ENCODE measurements around the gene LSG1. TPM values are rescaled to one million over a fixed set of nuclear protein-coding genes. Genes with fewer than 3 reads are reported as not detected.
"Not testable (repeated sequence)": the region's sequence is repeated elsewhere in the genome, so short reads cannot be mapped to it uniquely, and the experiment has no call there.

LSG1 gene
- polyA plus RNA-seq, 1 experiment: 23.9 TPM

DNA sequence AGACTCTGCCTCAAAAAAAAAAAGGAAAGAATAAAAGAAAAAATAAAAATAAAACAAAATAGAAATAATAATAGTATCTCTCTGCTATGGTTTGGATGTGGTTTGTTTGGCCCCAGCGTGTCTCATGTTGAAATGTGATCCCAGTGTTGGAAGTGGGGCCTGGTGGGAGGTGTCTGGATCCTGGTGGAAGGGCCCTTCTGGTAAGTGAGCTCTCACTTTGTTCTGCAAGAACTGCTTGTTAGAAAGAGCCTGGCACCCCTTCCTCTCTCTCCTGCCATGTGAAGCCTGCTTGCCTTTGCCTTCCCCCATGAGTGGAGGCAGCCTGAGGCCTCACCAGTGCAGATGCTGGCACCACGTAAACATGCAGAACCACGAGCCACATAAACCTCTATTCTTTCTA, 65.0 kb downstream of the LSG1 start:
- POLR2A ChIA-PET: no interaction called here
- Histone ChIP-seq H3K36me3 (ENCODE audit: control insufficient read depth, insufficient read depth, low read length) (peaks cover 4% of the 10 kb centered on the region), H3K27me3 (ENCODE audit: control insufficient read depth, insufficient read depth, low read length) (no peaks in the 10 kb centered on the region), H3K4me3 (ENCODE audit: low read depth, low read length) (no peak overlapping the region)
- DNase-seq (ENCODE audit: low read depth): no peak
- CTCF ChIA-PET: no interaction called here
- TF ChIP-seq, protein P1, sequence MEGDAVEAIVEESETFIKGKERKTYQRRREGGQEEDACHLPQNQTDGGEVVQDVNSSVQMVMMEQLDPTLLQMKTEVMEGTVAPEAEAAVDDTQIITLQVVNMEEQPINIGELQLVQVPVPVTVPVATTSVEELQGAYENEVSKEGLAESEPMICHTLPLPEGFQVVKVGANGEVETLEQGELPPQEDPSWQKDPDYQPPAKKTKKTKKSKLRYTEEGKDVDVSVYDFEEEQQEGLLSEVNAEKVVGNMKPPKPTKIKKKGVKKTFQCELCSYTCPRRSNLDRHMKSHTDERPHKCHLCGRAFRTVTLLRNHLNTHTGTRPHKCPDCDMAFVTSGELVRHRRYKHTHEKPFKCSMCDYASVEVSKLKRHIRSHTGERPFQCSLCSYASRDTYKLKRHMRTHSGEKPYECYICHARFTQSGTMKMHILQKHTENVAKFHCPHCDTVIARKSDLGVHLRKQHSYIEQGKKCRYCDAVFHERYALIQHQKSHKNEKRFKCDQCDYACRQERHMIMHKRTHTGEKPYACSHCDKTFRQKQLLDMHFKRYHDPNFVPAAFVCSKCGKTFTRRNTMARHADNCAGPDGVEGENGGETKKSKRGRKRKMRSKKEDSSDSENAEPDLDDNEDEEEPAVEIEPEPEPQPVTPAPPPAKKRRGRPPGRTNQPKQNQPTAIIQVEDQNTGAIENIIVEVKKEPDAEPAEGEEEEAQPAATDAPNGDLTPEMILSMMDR (IDR thresholded peaks at IDR 0.05; ENCODE audit: insufficient read depth, low read depth, low read length): no peak

DNA sequence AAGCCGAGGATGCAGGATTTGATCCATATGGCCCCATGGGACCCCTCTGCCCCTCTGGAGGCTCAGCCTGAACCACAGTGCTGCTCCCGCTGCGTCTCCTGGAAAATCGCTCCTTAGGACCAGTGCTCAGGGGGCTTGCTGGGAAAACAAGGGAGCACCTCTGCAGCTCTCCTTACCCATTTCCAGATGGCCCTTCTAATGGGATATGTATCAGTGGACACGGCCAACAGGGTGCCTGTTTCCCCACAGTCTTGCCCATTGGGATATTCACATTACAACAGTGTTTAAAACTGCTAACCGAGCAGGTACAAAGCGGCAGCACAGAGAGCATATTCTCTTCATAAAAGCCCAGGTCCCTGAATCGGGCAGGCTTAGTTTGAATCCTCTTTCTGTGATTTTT, 65.8 kb downstream of the LSG1 start:
- POLR2A ChIA-PET: no interaction called here
- no peak overlapping the region for H3K4me3 ChIP-seq (ENCODE audit: low read depth, low read length)
- TF ChIP-seq, protein P1 (IDR thresholded peaks at IDR 0.05; ENCODE audit: insufficient read depth, low read depth, low read length): no peak
- no peaks in the 10 kb centered on the region for H3K27me3 ChIP-seq (ENCODE audit: control insufficient read depth, insufficient read depth, low read length)
- no peak for DNase-seq (ENCODE audit: low read depth)
- CTCF ChIA-PET: interaction anchor here (1.4 to 2.0 kb wide), 2 partner anchors 12 to 18 kb away, joined by 5 to 9 read pairs; no protein-coding TSS in a partner anchor
- H3K36me3 ChIP-seq (ENCODE audit: control insufficient read depth, insufficient read depth, low read length): peaks cover 4% of the 10 kb centered on the region

DNA sequence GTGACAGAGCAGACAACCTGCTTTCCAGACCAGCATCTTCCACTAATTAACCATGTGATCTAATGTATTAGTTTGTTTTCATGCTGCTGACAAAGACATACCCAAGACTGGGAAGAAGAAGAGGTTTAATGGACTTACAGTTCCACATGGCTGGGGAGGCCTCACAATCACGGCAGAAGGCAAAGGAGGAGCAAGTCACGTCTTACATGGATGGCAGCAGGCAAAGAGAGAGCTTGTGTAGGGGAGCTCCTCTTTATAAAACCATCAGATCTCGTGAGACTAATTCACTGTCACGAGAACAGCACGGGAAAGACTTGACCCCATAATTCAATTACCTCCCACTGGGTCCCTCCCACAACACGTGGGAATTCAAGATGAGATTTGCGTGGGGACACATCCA, 66.7 kb downstream of the LSG1 start:
- POLR2A ChIA-PET; DNase-seq (ENCODE audit: low read depth); H3K36me3 ChIP-seq (ENCODE audit: control insufficient read depth, insufficient read depth, low read length); H3K4me3 ChIP-seq (ENCODE audit: low read depth, low read length); H3K27me3 ChIP-seq (ENCODE audit: control insufficient read depth, insufficient read depth, low read length): not testable (repeated sequence)
- CTCF ChIA-PET: interaction anchor here (0.6 to 2.2 kb wide), 7 partner anchors 10 to 185 kb away, joined by 3 to 9 read pairs (median 4); no protein-coding TSS in a partner anchor

DNA sequence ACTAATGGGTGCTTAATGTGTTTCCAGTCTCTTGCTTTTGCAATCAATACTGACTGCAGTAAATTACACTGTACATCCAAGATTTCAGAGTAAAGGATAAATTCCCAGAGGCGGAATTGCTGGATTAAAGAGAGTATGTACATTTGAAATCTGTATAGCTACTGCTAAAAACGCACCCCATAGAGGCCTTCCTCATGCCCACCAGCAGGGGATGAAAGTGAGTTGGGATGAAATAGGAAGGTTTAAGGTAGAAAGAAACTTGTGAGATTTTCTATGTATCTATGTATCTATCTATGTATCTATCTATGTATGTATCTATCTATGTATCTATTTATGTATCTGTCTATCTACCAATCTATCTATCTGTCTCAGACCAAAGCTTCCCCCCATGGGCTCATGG, 67.2 kb downstream of the LSG1 start:
- peaks cover 4% of the 10 kb centered on the region for H3K36me3 ChIP-seq (ENCODE audit: control insufficient read depth, insufficient read depth, low read length)
- H3K4me3 ChIP-seq (ENCODE audit: low read depth, low read length): no peak overlapping the region
- ChIA-PET CTCF (interaction anchor here (0.6 to 2.2 kb wide), 7 partner anchors 10 to 184 kb away, joined by 3 to 9 read pairs (median 4); no protein-coding TSS in a partner anchor), POLR2A (no interaction called here)
- no peak for DNase-seq (ENCODE audit: low read depth)
- TF ChIP-seq, protein P1 (IDR thresholded peaks at IDR 0.05; ENCODE audit: insufficient read depth, low read depth, low read length): peak; percentile 44
- no peaks in the 10 kb centered on the region for H3K27me3 ChIP-seq (ENCODE audit: control insufficient read depth, insufficient read depth, low read length)

DNA sequence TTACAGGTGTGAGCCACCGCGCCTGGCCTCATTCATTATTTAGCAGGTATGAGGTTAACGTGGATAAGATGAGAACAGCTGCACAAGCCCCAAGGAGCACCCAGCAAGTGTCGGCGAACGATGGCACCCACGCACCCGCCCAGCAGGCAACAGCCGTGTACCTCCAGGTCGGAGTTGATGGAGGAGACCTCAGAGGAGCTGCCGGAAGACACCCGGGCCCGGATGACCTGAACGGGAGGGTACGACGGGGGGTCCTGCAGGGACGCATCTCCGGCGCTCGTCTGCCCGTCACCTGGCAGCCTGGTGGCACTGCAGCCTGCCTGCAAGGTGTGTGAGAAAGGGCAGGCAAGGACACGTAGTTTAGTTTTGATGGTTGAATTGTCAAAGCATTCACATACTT, 67.9 kb downstream of the LSG1 start:
- H3K27me3 ChIP-seq (ENCODE audit: control insufficient read depth, insufficient read depth, low read length): no peaks in the 10 kb centered on the region
- H3K36me3 ChIP-seq (ENCODE audit: control insufficient read depth, insufficient read depth, low read length): peaks cover 4% of the 10 kb centered on the region
- ChIA-PET CTCF (interaction anchor here (1.1 to 2.2 kb wide), 5 partner anchors 10 to 184 kb away, joined by 3 to 9 read pairs (median 3); no protein-coding TSS in a partner anchor), POLR2A (no interaction called here)
- DNase-seq (ENCODE audit: low read depth): no peak
- TF ChIP-seq, protein P1 (IDR thresholded peaks at IDR 0.05; ENCODE audit: insufficient read depth, low read depth, low read length): no peak
- H3K4me3 ChIP-seq (ENCODE audit: low read depth, low read length): no peak overlapping the region

DNA sequence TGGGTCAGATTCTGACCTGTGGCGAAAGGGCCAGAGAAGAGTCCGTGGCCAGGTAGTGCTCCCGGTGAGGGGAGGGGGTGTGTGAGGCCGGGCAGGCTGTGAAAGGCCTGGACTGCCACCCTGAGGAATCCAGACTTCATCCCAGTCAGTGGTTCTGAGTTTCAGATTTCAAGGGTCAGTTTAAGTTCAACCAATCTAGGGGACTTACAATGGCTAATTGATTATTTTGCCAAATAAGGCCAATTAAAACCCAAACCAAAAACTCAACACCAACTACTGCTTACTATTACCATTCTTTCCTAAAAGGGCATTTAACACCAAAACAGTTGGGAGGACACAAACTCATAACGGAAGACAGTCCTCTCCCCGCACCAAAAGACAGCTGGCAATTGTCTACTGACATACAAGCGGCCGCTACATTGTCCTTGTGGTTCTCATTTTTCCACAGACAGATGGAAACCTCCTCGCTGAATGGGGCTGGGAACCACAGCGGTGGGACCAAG, 69.3 kb downstream of the LSG1 start:
- H3K4me3 ChIP-seq (ENCODE audit: low read depth, low read length): no peak overlapping the region
- TF ChIP-seq, protein P1 (IDR thresholded peaks at IDR 0.05; ENCODE audit: insufficient read depth, low read depth, low read length): no peak
- POLR2A ChIA-PET: no interaction called here
- peaks cover 4% of the 10 kb centered on the region for H3K36me3 ChIP-seq (ENCODE audit: control insufficient read depth, insufficient read depth, low read length)
- H3K27me3 ChIP-seq (ENCODE audit: control insufficient read depth, insufficient read depth, low read length): no peaks in the 10 kb centered on the region
- CTCF ChIA-PET: interaction anchor here (0.8 to 1.4 kb wide), 3 partner anchors 8 to 130 kb away, joined by 3 to 4 read pairs (median 4); no protein-coding TSS in a partner anchor
- no peak for DNase-seq (ENCODE audit: low read depth)

Data from BJ (cell line).